ENCODE measurements around the gene HLA-B. TPM values are rescaled to one million over a fixed set of nuclear protein-coding genes. Genes with fewer than 3 reads are reported as not detected.

HLA-B gene
- total RNA-seq, 1 donor from 2014 or later, result 3,580 TPM

DNA sequence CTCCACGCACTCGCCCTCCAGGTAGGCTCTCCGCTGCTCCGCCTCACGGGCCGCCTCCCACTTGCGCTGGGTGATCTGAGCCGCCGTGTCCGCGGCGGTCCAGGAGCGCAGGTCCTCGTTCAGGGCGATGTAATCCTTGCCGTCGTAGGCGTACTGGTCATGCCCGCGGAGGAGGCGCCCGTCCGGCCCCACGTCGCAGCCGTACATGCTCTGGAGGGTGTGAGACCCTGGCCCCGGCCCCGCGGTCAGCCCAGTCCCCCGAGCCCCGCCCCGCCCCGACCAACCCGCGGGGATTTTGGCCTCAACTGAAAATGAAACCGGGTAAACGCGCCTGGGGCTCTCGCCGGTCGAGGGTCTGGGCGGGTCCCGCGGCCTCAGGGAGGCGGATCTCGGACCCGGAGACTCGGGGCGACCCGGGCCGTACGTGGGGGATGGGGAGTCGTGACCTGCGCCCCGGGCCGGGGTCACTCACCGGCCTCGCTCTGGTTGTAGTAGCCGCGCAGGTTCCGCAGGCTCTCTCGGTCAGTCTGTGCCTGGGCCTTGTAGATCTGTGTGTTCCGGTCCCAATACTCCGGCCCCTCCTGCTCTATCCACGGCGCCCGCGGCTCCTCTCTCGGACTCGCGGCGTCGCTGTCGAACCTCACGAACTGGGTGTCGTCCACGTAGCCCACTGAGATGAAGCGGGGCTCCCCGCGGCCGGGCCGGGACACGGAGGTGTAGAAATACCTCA, 598 bp downstream of the HLA-B start:
- Mint-ChIP-seq H3K36me3 (ENCODE audit: low read depth) (peaks cover 59% of the 10 kb centered on the region), H3K27ac (peak overlapping the region; percentile 96), H3K9me3 (peaks cover 9% of the 10 kb centered on the region), H3K4me3 (ENCODE audit: low read depth) (peak overlapping the region; percentile 93), H3K27me3 (ENCODE audit: low read depth) (peaks cover 10% of the 10 kb centered on the region), H3K4me1 (ENCODE audit: low read depth) (peaks cover 45% of the 10 kb centered on the region)
- no peak for DNase-seq (ENCODE audit: low spot score)
- intact Hi-C loops (cut with micrococcal nuclease), result no loop called here

DNA sequence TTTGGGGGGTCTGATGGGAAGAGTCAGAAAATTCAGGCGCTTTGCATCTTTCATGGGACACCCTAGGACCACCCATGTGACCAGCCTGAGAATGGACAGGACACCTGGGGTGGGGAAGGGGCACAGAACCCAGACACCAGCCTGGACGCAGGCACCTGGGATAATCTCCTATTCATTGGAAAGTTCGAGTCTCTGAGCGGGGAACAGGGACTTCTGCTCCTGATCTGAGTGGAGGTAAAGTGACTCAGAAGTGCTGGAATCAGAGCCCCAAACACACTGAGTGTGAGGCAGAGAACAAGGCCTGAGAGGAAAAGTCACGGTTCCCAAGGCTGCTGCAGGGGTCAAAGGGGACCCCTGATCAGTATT, 1.4 kb downstream of the HLA-B start:
- Mint-ChIP-seq H3K4me3 (ENCODE audit: low read depth) (peak overlapping the region; percentile 93), H3K4me1 (ENCODE audit: low read depth) (peaks cover 47% of the 10 kb centered on the region), H3K36me3 (ENCODE audit: low read depth) (peaks cover 55% of the 10 kb centered on the region), H3K9me3 (peaks cover 3% of the 10 kb centered on the region), H3K27me3 (ENCODE audit: low read depth) (peaks cover 4% of the 10 kb centered on the region), H3K27ac (peak overlapping the region; percentile 79)
- DNase-seq (ENCODE audit: low spot score), result no peak
- intact Hi-C loops (cut with micrococcal nuclease), result no loop called here

DNA sequence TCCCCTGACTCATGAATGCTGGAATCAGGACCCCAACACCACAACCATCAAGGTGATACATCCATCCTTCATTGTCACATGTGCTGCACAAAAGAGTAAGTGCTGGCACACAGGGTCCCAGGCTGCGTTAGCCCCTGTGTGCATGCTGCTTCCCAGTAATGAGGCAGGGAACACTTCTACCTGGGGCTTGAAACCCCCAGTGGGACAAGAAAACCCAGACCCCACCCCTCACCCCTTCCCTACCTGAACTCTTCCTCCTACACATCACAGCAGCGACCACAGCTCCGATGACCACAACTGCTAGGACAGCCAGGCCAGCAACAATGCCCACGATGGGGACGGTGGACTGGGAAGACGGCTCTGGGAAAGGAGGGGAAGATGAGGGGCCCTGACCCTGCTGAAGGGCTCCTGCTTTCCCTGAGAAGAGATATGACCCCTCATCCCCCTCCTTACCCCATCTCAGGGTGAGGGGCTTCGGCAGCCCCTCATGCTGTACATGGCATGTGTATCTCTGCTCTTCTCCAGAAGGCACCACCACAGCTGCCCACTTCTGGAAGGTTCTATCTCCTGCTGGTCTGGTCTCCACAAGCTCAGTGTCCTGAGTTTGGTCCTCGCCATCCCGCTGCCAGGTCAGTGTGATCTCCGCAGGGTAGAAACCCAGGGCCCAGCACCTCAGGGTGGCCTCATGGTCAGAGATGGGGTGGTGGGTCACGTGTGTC, 2.0 kb downstream of the HLA-B start:
- Mint-ChIP-seq H3K9me3 (no peaks in the 10 kb centered on the region), H3K36me3 (ENCODE audit: low read depth) (peaks cover 52% of the 10 kb centered on the region), H3K27me3 (ENCODE audit: low read depth) (no peaks in the 10 kb centered on the region), H3K27ac (peak overlapping the region; percentile 79), H3K4me1 (ENCODE audit: low read depth) (peaks cover 47% of the 10 kb centered on the region), H3K4me3 (ENCODE audit: low read depth) (peak overlapping the region; percentile 93)
- intact Hi-C loops (cut with micrococcal nuclease), result no loop called here
- no peak for DNase-seq (ENCODE audit: low spot score)

DNA sequence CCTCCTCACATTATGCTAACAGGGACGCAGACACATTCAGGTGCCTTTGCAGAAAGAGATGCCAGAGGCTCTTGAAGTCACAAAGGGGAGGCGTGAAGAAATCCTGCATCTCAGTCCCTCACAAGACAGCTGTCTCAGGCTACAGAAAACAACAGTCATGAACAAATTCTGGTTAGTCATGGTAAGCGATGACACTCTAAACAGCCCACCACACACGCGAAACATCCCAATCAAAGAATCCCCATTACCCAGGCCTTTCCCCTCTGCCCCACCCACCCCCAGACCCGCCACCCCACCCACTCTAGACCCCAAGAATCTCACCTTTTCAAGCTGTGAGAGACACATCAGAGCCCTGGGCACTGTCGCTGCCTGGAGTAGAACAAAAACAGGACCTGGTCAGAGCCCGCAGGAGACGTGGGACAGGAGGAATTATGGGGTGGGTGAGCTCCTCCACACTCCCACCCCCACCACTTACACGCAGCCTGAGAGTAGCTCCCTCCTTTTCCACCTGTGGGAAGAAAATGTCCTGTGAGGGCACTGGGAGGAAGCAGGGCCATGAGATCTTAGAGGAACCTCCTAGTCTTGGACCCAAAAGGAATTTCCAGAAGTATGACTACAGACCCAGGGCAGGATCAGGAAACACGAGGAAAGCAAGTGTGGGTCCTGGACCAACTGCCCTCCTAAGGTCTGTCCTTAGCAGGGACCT, 2.7 kb downstream of the HLA-B start:
- no peak for DNase-seq (ENCODE audit: low spot score)
- intact Hi-C loops (cut with micrococcal nuclease), result no loop called here

DNA sequence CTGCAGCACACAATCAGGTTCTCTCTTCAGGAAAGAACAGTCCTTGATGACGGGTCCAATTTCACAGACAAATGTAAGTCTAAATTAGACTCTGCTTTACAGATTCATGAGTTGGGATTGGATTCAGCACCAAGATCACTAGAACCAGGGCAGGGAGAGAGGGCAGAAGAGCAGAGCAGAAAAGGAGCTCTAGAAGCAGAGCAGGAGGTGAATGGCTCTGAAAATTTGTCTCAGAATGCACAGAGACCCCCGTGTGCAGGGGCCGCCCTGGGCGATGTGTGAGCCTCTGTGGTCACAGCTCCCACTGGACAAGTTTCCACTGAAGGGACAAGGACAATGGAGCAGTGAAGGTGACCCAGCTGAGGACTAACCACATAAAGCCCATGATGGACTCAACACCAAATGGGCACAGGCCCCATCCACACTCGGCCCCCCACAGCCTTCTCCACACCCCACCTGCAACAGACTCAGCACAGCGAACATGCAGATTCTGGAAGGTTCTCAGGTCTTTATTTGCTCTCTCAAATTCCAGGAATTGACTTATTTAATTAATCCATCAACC, 3.5 kb downstream of the HLA-B start:
- Mint-ChIP-seq H3K27ac (no peak overlapping the region), H3K27me3 (ENCODE audit: low read depth) (no peaks in the 10 kb centered on the region), H3K9me3 (no peaks in the 10 kb centered on the region), H3K4me3 (ENCODE audit: low read depth) (peak overlapping the region; percentile 93), H3K4me1 (ENCODE audit: low read depth) (peaks cover 40% of the 10 kb centered on the region), H3K36me3 (ENCODE audit: low read depth) (peaks cover 52% of the 10 kb centered on the region)
- no peak for DNase-seq (ENCODE audit: low spot score)
- intact Hi-C loops (cut with micrococcal nuclease), result no loop called here

More for the DNA sequence above, 2.7 kb downstream of the HLA-B start:
- peaks cover 44% of the 10 kb centered on the region for H3K4me1 Mint-ChIP-seq (ENCODE audit: low read depth)
- peak overlapping the region; percentile 74 for H3K27ac Mint-ChIP-seq
- peak overlapping the region; percentile 93 for H3K4me3 Mint-ChIP-seq (ENCODE audit: low read depth)
- H3K36me3 Mint-ChIP-seq (ENCODE audit: low read depth), result peaks cover 52% of the 10 kb centered on the region
- H3K27me3 Mint-ChIP-seq (ENCODE audit: low read depth), result no peaks in the 10 kb centered on the region
- H3K9me3 Mint-ChIP-seq, result no peaks in the 10 kb centered on the region

DNA sequence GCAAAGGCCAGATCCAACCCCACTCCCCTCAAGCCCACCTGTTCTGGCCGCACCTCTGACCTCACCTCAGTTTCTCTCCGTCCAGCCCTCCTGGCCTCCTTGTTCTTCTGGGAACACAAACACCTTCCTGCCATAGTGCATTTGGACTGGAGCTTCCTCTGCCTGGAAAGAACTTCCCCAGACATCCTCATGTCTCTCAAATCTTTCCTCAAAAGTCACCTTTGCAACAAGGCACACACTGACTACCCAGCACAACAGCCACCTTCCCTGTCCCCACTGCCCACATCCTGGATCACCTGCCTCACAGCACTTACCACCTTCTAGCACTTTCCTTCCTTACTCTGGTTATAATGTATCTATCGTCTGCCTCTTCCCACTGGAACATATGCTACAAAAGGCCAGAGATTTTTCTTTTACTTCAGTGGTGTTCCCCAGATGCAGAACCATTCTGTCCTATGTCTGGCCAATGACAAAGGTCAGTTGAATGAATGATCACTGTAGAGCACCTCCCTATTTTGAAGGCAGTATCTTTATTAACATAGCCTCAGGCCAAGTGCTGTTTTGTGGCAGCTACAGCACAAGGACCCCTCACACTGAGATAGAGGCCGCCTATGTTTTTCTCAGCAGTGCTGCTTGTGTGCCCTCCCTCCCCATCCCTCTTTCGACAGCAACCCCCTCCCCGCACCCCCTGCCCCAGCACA, 4.1 kb downstream of the HLA-B start:
- H3K9me3 Mint-ChIP-seq, result no peaks in the 10 kb centered on the region
- H3K27me3 Mint-ChIP-seq (ENCODE audit: low read depth), result no peaks in the 10 kb centered on the region
- peaks cover 52% of the 10 kb centered on the region for H3K36me3 Mint-ChIP-seq (ENCODE audit: low read depth)
- DNase-seq (ENCODE audit: low spot score), result no peak
- H3K4me1 Mint-ChIP-seq (ENCODE audit: low read depth), result peaks cover 33% of the 10 kb centered on the region
- peak overlapping the region; percentile 93 for H3K4me3 Mint-ChIP-seq (ENCODE audit: low read depth)
- intact Hi-C loops (cut with micrococcal nuclease), result no loop called here
- peak overlapping the region; percentile 56 for H3K27ac Mint-ChIP-seq

DNA sequence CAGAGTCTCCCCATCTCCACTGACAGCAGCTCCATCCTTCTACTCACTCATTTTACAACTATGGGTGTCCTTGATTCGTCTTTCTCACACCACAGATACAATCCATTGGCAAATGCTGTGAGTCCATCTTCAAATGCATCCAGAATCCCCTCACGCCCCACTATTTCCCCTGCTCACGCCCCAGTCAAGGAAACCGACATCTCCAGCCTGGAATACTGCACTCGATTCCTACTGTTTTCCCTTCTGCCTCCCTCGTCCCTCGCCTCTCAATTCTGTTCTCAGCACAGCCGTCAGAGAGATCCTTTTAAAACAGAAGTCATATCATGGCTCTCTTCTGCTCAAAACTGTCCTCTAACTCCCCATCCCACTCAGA, 4.7 kb downstream of the HLA-B start:
- Mint-ChIP-seq H3K27ac (peak overlapping the region; percentile 56), H3K9me3 (no peaks in the 10 kb centered on the region), H3K4me3 (ENCODE audit: low read depth) (peak overlapping the region; percentile 1), H3K27me3 (ENCODE audit: low read depth) (no peaks in the 10 kb centered on the region), H3K4me1 (ENCODE audit: low read depth) (peaks cover 33% of the 10 kb centered on the region), H3K36me3 (ENCODE audit: low read depth) (peaks cover 52% of the 10 kb centered on the region)
- DNase-seq (ENCODE audit: low spot score), result no peak
- intact Hi-C loops (cut with micrococcal nuclease), result no loop called here

DNA sequence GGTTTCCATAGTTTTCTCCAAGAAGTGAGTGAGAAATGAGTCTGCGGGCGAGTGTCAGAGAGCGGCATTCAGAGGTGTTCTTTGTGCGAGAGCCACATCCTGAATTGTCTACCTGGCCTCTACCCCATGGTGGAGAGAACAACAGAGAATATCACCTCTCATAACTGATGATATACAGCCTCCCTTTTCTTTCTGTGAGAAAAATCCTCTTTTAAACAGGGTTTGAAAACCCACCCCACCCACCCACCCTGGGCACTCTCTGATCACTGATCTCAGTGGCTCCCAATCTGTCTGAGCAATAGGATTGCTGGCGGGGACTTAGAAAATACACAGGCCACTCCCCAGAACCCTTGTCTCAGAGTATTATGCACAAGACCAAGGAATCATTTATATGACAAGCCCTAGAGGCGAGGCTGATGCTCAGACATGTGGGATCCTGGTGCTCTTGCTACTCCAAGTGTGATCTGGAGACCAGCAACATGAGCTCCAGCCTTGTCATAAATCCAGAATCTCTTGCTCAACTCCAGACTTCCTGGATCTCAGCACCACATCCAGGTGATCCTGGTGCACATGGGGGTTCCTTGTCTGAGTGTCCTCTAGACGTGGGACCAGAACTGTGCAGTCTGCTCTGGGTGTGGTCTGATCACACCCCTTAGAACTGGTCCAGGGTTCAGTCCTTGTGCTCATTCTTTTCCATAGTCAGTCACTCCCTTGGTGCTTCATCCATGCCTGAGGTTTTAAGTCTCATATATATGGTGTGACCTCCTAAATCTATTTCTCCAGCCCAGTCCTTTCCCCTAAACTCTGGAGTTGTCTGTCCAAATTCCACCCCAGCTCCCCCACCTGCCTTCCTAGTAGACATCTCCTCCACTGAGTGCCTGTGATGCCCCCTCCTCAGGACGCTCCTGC, 5.3 kb downstream of the HLA-B start:
- H3K27ac Mint-ChIP-seq, result peak overlapping the region; percentile 56
- peaks cover 33% of the 10 kb centered on the region for H3K4me1 Mint-ChIP-seq (ENCODE audit: low read depth)
- intact Hi-C loops (cut with micrococcal nuclease), result no loop called here

DNA sequence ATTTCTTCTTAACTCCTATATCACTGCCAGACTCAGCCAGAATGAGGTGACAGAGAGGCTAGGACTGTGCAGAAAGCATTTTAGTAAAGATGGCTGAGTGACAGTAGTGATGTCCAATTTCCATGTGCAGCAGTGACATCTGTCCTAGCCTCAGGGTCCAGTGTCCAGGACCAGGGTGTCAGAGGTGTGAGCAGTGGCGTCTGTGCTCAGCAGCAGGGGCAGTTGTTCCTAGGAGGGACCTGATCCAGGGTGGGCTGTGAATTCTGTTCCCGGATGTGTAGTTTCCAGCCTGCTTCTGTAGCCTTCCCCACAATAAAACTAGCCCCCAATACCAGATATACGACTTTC, 6.0 kb downstream of the HLA-B start:
- peaks cover 42% of the 10 kb centered on the region for H3K36me3 Mint-ChIP-seq (ENCODE audit: low read depth)
- DNase-seq (ENCODE audit: low spot score), result no peak
- no peaks in the 10 kb centered on the region for H3K9me3 Mint-ChIP-seq
- H3K4me3 Mint-ChIP-seq (ENCODE audit: low read depth), result no peak overlapping the region
- peaks cover 2% of the 10 kb centered on the region for H3K27me3 Mint-ChIP-seq (ENCODE audit: low read depth)
- intact Hi-C loops (cut with micrococcal nuclease), result no loop called here
- H3K4me1 Mint-ChIP-seq (ENCODE audit: low read depth), result peaks cover 33% of the 10 kb centered on the region
- no peak overlapping the region for H3K27ac Mint-ChIP-seq

More for the DNA sequence above, 5.3 kb downstream of the HLA-B start:
- no peak for DNase-seq (ENCODE audit: low spot score)
- Mint-ChIP-seq H3K4me3 (ENCODE audit: low read depth) (peak overlapping the region; percentile 23), H3K27me3 (ENCODE audit: low read depth) (peaks cover 2% of the 10 kb centered on the region), H3K36me3 (ENCODE audit: low read depth) (peaks cover 46% of the 10 kb centered on the region), H3K9me3 (no peaks in the 10 kb centered on the region)

DNA sequence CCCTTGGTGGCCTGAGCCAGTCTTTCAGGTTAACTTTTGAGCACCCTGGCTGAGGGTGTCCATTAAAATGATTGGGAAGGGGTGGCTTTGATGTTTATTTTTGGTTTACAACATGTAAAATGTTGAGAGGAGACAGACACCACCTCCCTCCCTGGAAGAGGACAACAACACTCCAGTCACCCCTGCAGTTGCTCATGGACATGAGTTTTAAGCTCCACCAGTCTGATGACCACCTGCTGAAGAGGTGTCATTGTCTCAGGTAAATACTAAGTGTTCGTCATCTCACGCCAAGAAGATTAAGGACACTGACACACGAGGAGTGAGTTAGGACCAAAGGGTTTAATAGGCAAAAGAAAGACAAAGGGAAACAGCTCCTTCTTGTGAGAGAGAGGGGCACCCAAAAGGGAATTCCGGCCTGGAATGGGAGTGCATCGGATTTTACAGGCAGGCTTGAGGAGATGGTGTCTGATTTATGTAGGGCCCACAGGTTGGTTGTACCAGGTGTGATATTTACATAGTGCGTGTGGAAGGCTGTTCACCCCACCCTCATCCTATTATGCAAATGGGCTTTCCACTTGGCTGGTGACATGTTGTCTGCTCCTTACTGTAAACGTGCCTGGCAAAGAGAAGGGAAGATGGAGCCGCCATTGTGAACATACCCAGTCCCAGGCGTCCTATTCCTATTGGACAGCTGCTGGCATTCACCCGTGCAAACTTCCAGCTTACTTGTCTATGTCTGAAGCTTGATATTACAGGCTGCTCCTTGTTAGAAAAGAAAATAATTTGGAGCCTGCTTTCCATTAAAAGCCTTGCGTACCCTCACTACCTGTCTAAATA, 6.6 kb downstream of the HLA-B start:
- Mint-ChIP-seq H3K27ac (no peak overlapping the region), H3K36me3 (ENCODE audit: low read depth) (peaks cover 36% of the 10 kb centered on the region), H3K27me3 (ENCODE audit: low read depth) (peaks cover 2% of the 10 kb centered on the region), H3K4me1 (ENCODE audit: low read depth) (peaks cover 31% of the 10 kb centered on the region), H3K9me3 (no peaks in the 10 kb centered on the region), H3K4me3 (ENCODE audit: low read depth) (no peak overlapping the region)
- DNase-seq (ENCODE audit: low spot score), result no peak
- intact Hi-C loops (cut with micrococcal nuclease), result no loop called here

DNA sequence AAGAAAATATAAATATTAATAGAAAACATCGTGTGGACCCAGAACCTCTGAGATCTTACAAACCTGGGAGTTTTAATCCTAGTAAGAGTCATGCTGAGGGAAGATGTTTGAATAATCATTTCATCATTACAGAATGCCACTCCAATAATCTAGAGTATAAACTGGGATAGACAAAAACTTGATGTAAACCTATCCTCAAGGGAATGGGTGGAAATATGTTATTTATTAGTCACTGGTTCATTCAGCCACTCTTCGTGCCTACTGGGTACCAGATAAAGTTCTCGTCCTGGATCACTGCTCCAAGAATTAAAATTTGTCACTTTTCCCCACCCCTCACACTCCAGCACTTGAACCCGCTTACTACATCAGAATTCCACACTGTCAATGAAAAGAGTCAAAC, 7.7 kb downstream of the HLA-B start:
- Mint-ChIP-seq H3K27ac (no peak overlapping the region), H3K27me3 (ENCODE audit: low read depth) (peaks cover 6% of the 10 kb centered on the region), H3K4me1 (ENCODE audit: low read depth) (peaks cover 21% of the 10 kb centered on the region), H3K36me3 (ENCODE audit: low read depth) (peaks cover 25% of the 10 kb centered on the region), H3K4me3 (ENCODE audit: low read depth) (no peak overlapping the region), H3K9me3 (no peaks in the 10 kb centered on the region)
- intact Hi-C loops (cut with micrococcal nuclease), result no loop called here
- no peak for DNase-seq (ENCODE audit: low spot score)
